CD14-positive monocyte (primary cell): ENCODE data around the gene SUGCT. TPM values are rescaled to one million over a fixed set of nuclear protein-coding genes. Genes with fewer than 3 reads are reported as not detected.

Experiments
- DNase-seq, 3 donors: peaks; one replicate each; pipeline ENCODE4 v3.0.0-alpha.2; 2011 to 2022
- H2AFZ ChIP-seq: 2 replicates; pipeline ENCODE4 v1.6.0; 2012; ENCODE audit warnings: mild to moderate bottlenecking, low read depth, low read length, inconsistent platforms; ENCODE audit not compliant: insufficient read depth, poor library complexity, severe bottlenecking
- H3K27ac ChIP-seq, 2 donors: 1 replicate in 1 of 2; 2 replicates in 1 of 2; pipeline ENCODE4 v1.5.1; 2012 to 2013; ENCODE audit warnings: low read length in 2 of 2, control low read depth in 1 of 2, inconsistent platforms in 1 of 2, low read depth in 1 of 2, mild to moderate bottlenecking in 1 of 2
- H3K27me3 ChIP-seq, 2 donors: one replicate each; pipeline versions ENCODE4 v1.6.0 to v1.6.1; 2011 to 2013; ENCODE audit warnings: low read length in 2 of 2; ENCODE audit not compliant: control insufficient read depth in 2 of 2, insufficient read depth in 2 of 2
- H3K36me3 ChIP-seq, 2 donors: replicated peaks in 1 of 2; 1 replicate in 1 of 2; 2 replicates in 1 of 2; pipeline versions ENCODE4 v1.5.1 to v1.6.1; 2012 to 2013; ENCODE audit warnings: low read length in 2 of 2, control low read depth in 1 of 2, inconsistent platforms in 1 of 2, mild to moderate bottlenecking in 1 of 2; ENCODE audit not compliant: insufficient read depth in 2 of 2, control insufficient read depth in 1 of 2
- H3K4me1 ChIP-seq, 2 donors: 1 replicate in 1 of 2; 2 replicates in 1 of 2; pipeline versions ENCODE4 v1.5.1 to v1.6.1; 2012 to 2013; ENCODE audit warnings: low read length in 2 of 2, control low read depth in 1 of 2, inconsistent platforms in 1 of 2, mild to moderate bottlenecking in 1 of 2, moderate library complexity in 1 of 2; ENCODE audit not compliant: insufficient read depth in 2 of 2, control insufficient read depth in 1 of 2
- H3K4me2 ChIP-seq: replicated peaks from 2 replicates; pipeline ENCODE3; 2012; ENCODE audit warnings: low read length, moderate library complexity, mild to moderate bottlenecking; ENCODE audit not compliant: poor library complexity, severe bottlenecking; ENCODE audit errors: extremely low read depth
- H3K4me3 ChIP-seq, 3 experiments: fragments of 200-600 bp in 1 of 3; sonication (generic) in 1 of 3; replicated peaks in 1 of 3; 1 replicate in 2 of 3; 2 replicates in 1 of 3; pipeline ENCODE4 v1.5.1; 2011 to 2013; ENCODE audit warnings: low read length in 3 of 3, mild to moderate bottlenecking in 3 of 3, control low read depth in 2 of 3, low read depth in 2 of 3, inconsistent platforms in 1 of 3, moderate library complexity in 1 of 3
- H3K79me2 ChIP-seq: 2 replicates; pipeline ENCODE4 v1.6.0; 2012; ENCODE audit warnings: mild to moderate bottlenecking, control low read depth, inconsistent platforms, low read length, moderate library complexity; ENCODE audit not compliant: insufficient read depth
- H3K9ac ChIP-seq: 2 replicates; pipeline ENCODE4 v1.6.0; 2017; ENCODE audit warnings: low read length, mild to moderate bottlenecking; ENCODE audit not compliant: insufficient read depth, poor library complexity, severe bottlenecking
- H3K9me3 ChIP-seq, 2 donors: replicated peaks in 1 of 2; 1 replicate in 1 of 2; 2 replicates in 1 of 2; pipeline versions ENCODE4 v1.5.1 to v1.6.1; 2012 to 2013; ENCODE audit warnings: low read length in 2 of 2, control low read depth in 1 of 2; ENCODE audit not compliant: control insufficient read depth in 1 of 2, insufficient read depth in 1 of 2
- H4K20me1 ChIP-seq: 2 replicates; pipeline ENCODE4 v1.6.0; 2012; ENCODE audit warnings: mild to moderate bottlenecking, low read length, control low read depth, moderate library complexity; ENCODE audit not compliant: insufficient read depth
- H3K27ac Mint-ChIP-seq, 7 donors: one replicate each; pipeline ENCODE4 v1.8.0; 2020; ENCODE audit warnings: mild to moderate bottlenecking in 7 of 7, mixed read lengths in 7 of 7, moderate library complexity in 6 of 7, inconsistent platforms in 2 of 7
- H3K27me3 Mint-ChIP-seq, 3 donors: one replicate each; pipeline ENCODE4 v1.8.0; 2021 to 2022; ENCODE audit warnings: low read depth in 3 of 3, mild to moderate bottlenecking in 3 of 3, mixed read lengths in 3 of 3, moderate library complexity in 3 of 3, inconsistent platforms in 1 of 3
- H3K36me3 Mint-ChIP-seq, 2 donors: one replicate each; pipeline ENCODE4 v1.8.0; 2020; ENCODE audit warnings: mixed read lengths in 2 of 2, inconsistent platforms in 1 of 2, mild to moderate bottlenecking in 1 of 2
- H3K4me1 Mint-ChIP-seq: one replicate; pipeline ENCODE4 v1.8.0; 2020; ENCODE audit warnings: mild to moderate bottlenecking, mixed read lengths
- H3K4me3 Mint-ChIP-seq, 2 donors: one replicate each; pipeline ENCODE4 v1.8.0; 2020; ENCODE audit warnings: mild to moderate bottlenecking in 2 of 2, mixed read lengths in 2 of 2, moderate library complexity in 1 of 2
- H3K9me3 Mint-ChIP-seq, 7 donors: one replicate each; pipeline ENCODE4 v1.8.0; 2020 to 2022; ENCODE audit warnings: mixed read lengths in 7 of 7, mild to moderate bottlenecking in 6 of 7, moderate library complexity in 6 of 7, inconsistent platforms in 2 of 7
- CTCF ChIP-seq: fragments of 200-600 bp; IDR thresholded peaks from one replicate; pipeline ENCODE4 v1.8.0; 2022; ENCODE audit warnings: antibody characterized with exemption, mild to moderate bottlenecking
- WGBS: methylation state at CpG from one replicate; pipeline ENCODE4 v1.1.5; 2013; ENCODE audit warnings: missing lambda C conversion rate; ENCODE audit not compliant: insufficient coverage; 5-methylcytosine and 5-hydroxymethylcytosine counted together
- intact Hi-C, 2 donors: fragments of 100-400 bp; cut with micrococcal nuclease; formaldehyde crosslinking; loops; one replicate each; pipeline versions ENCODE4 v1.15.0 to v1.15.1; 2023
- polyA plus RNA-seq, 3 donors: library from polyadenylated mRNA; depleted of rRNA in 1 of 3; unstranded in 2 of 3; stranded (reverse) in 1 of 3; fragments of 300-500 nt in 2 of 3; fragments of >200 nt in 1 of 3; fragmentation: Illumina TruSeq in 2 of 3; gene quantifications; 1 replicate in 2 of 3; 2 replicates in 1 of 3; pipeline ENCODE4 v1.2.3, GENCODE V29; 2012 to 2021

Gene SUGCT
- polyA plus RNA-seq, 3 donors = not detected

- Mint-ChIP-seq H3K36me3 (no peaks in the 10 kb centered on the region), H3K27me3 (peaks cover 0 to 3% (median 0%) of the 10 kb centered on the region in 3 donors), H3K4me3 (no peak overlapping the region), H3K9me3 (peaks cover 0 to 2% (median 0%) of the 10 kb centered on the region in 7 donors), H3K27ac (no peak overlapping the region), H3K4me1 (peaks cover 2% of the 10 kb centered on the region)
- no peaks in the 10 kb centered on the region for H3K9me3 ChIP-seq
- H4K20me1 ChIP-seq = no peaks in the 10 kb centered on the region
- TF ChIP-seq CTCF = no peak
- H2AFZ ChIP-seq = no peak overlapping the region
- no peaks in the 10 kb centered on the region for H3K79me2 ChIP-seq
- no peaks in the 10 kb centered on the region for H3K36me3 ChIP-seq
- H3K4me1 ChIP-seq = no peaks in the 10 kb centered on the region
- no peak overlapping the region for H3K9ac ChIP-seq
- DNase-seq = no peak
- no peak overlapping the region for H3K4me2 ChIP-seq
- no peak overlapping the region for H3K4me3 ChIP-seq
- intact Hi-C loops = no loop called here
- WGBS = 51% methylated on average over 5 of the region's 5 CpGs
- no peaks in the 10 kb centered on the region for H3K27me3 ChIP-seq
- H3K27ac ChIP-seq = no peak overlapping the region
Measured at GRCh38 chr7:40629891-40630290, 495.1 kb downstream of the SUGCT start.

GRCh38 chr7:40634118-40634517 lies 499.3 kb downstream of the SUGCT start:
- intact Hi-C loops = no loop called here
- WGBS = 96% methylated on average over 3 of the region's 8 CpGs

More at GRCh38 chr7:40634118-40634517, 499.3 kb downstream of the SUGCT start:
- no peaks in the 10 kb centered on the region for H3K36me3 ChIP-seq
- no peaks in the 10 kb centered on the region for H3K9me3 ChIP-seq
- DNase-seq = no peak
- H3K4me3 Mint-ChIP-seq = no peak overlapping the region
- H3K4me1 ChIP-seq = no peaks in the 10 kb centered on the region
- H3K27me3 Mint-ChIP-seq = peaks cover 1 to 5% (median 1%) of the 10 kb centered on the region in 3 donors
- no peaks in the 10 kb centered on the region for H3K27me3 ChIP-seq
- H3K4me2 ChIP-seq = no peak overlapping the region
- H3K4me3 ChIP-seq = no peak overlapping the region
- H3K4me1 Mint-ChIP-seq = peaks cover 2% of the 10 kb centered on the region
- no peak overlapping the region for H3K9ac ChIP-seq
- H3K36me3 Mint-ChIP-seq = no peaks in the 10 kb centered on the region
- H4K20me1 ChIP-seq = no peaks in the 10 kb centered on the region
- no peaks in the 10 kb centered on the region for H3K9me3 Mint-ChIP-seq
- no peak overlapping the region for H3K27ac ChIP-seq
- no peak overlapping the region for H3K27ac Mint-ChIP-seq
- no peaks in the 10 kb centered on the region for H3K79me2 ChIP-seq
- no peak for TF ChIP-seq CTCF
- H2AFZ ChIP-seq = no peak overlapping the region
